Measurements from ENCODE around the gene ASB16. TPM values are rescaled to one million over a fixed set of nuclear protein-coding genes. Genes with fewer than 3 reads are reported as not detected.

ASB16 gene, protein sequence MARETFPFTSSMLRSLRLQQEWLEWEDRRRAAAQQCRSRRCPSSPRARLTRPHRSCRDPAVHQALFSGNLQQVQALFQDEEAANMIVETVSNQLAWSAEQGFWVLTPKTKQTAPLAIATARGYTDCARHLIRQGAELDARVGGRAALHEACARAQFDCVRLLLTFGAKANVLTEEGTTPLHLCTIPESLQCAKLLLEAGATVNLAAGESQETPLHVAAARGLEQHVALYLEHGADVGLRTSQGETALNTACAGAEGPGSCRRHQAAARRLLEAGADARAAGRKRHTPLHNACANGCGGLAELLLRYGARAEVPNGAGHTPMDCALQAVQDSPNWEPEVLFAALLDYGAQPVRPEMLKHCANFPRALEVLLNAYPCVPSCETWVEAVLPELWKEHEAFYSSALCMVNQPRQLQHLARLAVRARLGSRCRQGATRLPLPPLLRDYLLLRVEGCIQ
- total RNA-seq (not detected), polyA plus RNA-seq (0.14 TPM)
- long read RNA-seq, donor 1, result 0 reads
- long read RNA-seq, donor 2, result 0 reads
- long read RNA-seq, donor 3, result 0 reads
- long read RNA-seq, donor 4, result 0 reads
- long read RNA-seq, donor 5, result 0 reads
- long read RNA-seq, donor 6, result 0 reads
- long read RNA-seq, donor 7, result 0 reads
- long read RNA-seq, donor 8, result 0 reads
- long read RNA-seq, donor 9, result 0 reads
- long read RNA-seq, donor 10, result 0 reads

DNA sequence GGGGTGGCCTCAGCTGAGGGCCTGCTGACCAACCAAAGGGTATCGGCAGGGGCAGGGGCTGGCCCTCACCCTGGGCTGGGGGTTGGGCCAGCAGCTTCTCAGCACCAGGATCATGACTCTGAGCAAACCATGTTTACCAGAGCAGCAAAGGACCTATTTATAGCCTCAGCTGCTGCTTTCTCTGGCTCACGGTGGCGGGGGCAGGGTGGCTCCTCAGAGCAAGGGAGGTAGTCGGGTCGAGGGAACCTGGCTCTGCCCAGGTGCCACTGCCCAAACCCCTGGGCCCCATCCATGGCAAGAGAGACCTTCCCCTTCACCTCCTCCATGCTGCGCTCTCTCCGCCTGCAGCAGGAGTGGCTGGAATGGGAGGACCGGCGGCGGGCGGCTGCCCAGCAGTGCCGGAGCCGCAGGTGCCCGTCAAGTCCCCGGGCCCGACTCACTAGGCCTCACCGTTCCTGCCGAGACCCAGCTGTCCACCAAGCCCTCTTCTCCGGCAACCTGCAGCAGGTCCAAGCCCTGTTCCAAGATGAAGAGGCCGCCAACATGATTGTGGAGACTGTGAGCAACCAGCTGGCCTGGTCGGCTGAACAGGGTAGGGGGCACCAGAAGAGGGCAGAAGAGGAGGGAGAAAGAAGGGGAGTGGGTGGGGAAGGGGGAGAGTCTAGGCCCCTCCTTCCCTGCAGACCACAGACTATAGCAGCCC is at the start of gene ASB16:
Gene ASB16 (plus strand): TSS at position 206 of the 703 bp plus-strand sequence. CDS start 86 bp downstream, at position 292.
- Histone ChIP-seq H3K4me3 (ENCODE audit: low read length in 2 of 2) (no peak within 1 kb of the TSS), H3K36me3 (ENCODE audit: control insufficient read depth in 2 of 2, insufficient read depth in 2 of 2, low read length in 1 of 2) (no peaks in the 10 kb centered on the region), H3K4me1 (ENCODE audit: control insufficient read depth in 2 of 2, insufficient read depth in 2 of 2, low read length in 2 of 2) (peaks cover 0 to 11% of the 10 kb centered on the region in 2 donors), H3K27ac (ENCODE audit: low read depth in 1 of 2, low read length in 1 of 2) (no peak within 1 kb of the TSS), H3K27me3 (ENCODE audit: control insufficient read depth in 2 of 2, insufficient read depth in 1 of 2, low read length in 1 of 2) (peaks cover 0 to 13% of the 10 kb centered on the region in 2 donors), H3K9me3 (ENCODE audit: control insufficient read depth in 2 of 2, insufficient read depth in 1 of 2, low read length in 1 of 2) (peaks cover 0 to 4% of the 10 kb centered on the region in 2 donors)
- no peak for DNase-seq (ENCODE audit: low read depth in 6 of 9, low spot score in 9 of 9)
- WGBS, result 58% methylated on average over 21 of the region's 21 CpGs

DNA sequence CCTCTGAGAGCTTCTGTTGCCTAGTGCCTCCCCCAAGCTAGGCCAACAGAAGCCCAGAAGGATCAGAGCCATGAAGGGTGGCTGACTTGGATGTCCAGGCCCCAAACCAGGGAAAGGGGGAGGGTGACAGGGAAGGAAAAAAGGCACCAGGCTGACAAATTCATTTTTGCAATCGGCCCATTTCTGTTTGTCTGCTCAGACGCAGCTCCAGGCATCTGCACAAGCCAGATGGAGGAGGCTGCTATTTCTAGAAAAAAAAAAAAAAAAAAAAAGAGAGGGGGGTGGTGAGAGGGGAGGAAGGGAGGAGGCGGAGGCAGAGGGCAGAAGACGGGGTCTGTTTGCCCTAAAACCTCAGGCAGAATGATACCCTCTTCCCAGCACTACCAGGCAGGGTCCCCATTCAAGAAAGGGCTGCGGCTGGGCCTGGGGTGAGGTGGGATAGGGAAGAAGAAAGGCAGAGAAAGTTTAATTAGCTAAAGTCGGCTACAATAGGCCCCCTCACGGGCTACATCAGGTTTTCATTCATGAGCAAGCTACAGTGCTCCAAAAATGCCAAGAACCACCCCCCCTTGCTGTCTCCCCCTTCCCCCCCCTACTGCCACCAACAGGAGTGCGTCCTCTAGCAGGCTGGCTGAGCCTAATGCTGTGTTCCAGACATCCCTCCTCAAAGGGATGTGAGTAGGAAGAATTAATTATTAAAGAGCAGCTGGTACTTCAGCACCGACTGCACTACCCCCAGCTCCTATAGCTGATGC is 49.5 kb upstream of the ASB16 start:
- no peak for DNase-seq (ENCODE audit: low read depth in 6 of 9, low spot score in 9 of 9)
- H3K36me3 ChIP-seq (ENCODE audit: control insufficient read depth in 2 of 2, insufficient read depth in 2 of 2, low read length in 1 of 2), result peaks cover 0 to 7% of the 10 kb centered on the region in 2 donors
- H3K27me3 ChIP-seq (ENCODE audit: control insufficient read depth in 2 of 2, insufficient read depth in 1 of 2, low read length in 1 of 2), result peaks cover 0 to 14% of the 10 kb centered on the region in 2 donors
- H3K4me1 ChIP-seq (ENCODE audit: control insufficient read depth in 2 of 2, insufficient read depth in 2 of 2, low read length in 2 of 2), result peaks cover 13 to 24% of the 10 kb centered on the region in 2 donors
- H3K9me3 ChIP-seq (ENCODE audit: control insufficient read depth in 2 of 2, insufficient read depth in 1 of 2, low read length in 1 of 2), result no peaks in the 10 kb centered on the region
- WGBS, result 92% methylated on average over 9 of the region's 9 CpGs
- H3K4me3 ChIP-seq (ENCODE audit: low read length in 2 of 2), result no peak overlapping the region
- H3K27ac ChIP-seq (ENCODE audit: low read depth in 1 of 2, low read length in 1 of 2), result no peak overlapping the region

DNA sequence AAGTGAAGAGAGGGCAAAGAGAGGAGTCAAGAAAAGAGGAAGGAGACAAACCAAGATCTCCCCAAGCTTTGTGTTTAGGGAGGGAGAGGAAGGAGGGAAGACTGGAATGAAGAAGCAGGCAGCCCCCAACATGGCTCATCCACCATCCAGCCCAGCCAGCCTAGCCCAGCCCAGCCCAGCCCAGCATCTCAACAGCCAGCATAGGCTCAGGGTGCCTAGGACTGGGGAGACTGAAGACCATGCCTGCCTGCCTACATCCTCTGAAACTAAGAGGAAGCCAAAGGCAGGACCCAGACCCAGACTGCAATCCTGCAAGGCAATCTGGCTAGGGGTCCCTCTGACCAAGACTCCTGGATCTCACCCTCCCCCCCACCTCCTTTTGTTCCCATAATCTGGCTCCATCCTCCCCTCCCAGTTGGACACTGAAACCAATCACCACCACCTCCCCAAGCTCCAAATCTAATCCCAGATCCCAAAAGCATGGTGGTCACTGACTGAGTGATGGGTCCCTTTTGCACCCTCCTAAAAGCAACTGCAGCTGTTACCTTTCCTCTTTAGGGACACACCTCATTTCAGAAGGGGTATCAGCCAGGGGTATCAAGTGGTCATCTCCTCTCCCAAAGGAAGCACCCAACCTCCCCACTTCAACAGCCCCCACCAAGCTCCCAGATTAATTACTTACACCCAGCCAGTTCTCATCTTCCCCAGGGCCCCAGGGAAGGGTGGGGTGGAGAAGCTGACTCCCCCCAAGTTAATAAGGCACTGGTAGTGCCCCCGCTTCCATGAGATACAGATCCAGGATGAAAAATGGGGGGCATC is 48.3 kb upstream of the ASB16 start:
- 85% methylated on average over 1 of the region's 1 CpG for WGBS
- peak overlapping the region; percentile 67 to 89 for H3K4me3 ChIP-seq (ENCODE audit: low read length in 2 of 2)
- H3K4me1 ChIP-seq (ENCODE audit: control insufficient read depth in 2 of 2, insufficient read depth in 2 of 2, low read length in 2 of 2), result peaks cover 13 to 24% of the 10 kb centered on the region in 2 donors
- DNase-seq (ENCODE audit: low read depth in 6 of 9, low spot score in 9 of 9), result no peak
- H3K27ac ChIP-seq (ENCODE audit: low read depth in 1 of 2, low read length in 1 of 2), result no peak overlapping the region
- peaks cover 0 to under 1% of the 10 kb centered on the region in 2 donors for H3K36me3 ChIP-seq (ENCODE audit: control insufficient read depth in 2 of 2, insufficient read depth in 2 of 2, low read length in 1 of 2)
- H3K27me3 ChIP-seq (ENCODE audit: control insufficient read depth in 2 of 2, insufficient read depth in 1 of 2, low read length in 1 of 2), result peaks cover 0 to 14% of the 10 kb centered on the region in 2 donors
- H3K9me3 ChIP-seq (ENCODE audit: control insufficient read depth in 2 of 2, insufficient read depth in 1 of 2, low read length in 1 of 2), result no peaks in the 10 kb centered on the region

DNA sequence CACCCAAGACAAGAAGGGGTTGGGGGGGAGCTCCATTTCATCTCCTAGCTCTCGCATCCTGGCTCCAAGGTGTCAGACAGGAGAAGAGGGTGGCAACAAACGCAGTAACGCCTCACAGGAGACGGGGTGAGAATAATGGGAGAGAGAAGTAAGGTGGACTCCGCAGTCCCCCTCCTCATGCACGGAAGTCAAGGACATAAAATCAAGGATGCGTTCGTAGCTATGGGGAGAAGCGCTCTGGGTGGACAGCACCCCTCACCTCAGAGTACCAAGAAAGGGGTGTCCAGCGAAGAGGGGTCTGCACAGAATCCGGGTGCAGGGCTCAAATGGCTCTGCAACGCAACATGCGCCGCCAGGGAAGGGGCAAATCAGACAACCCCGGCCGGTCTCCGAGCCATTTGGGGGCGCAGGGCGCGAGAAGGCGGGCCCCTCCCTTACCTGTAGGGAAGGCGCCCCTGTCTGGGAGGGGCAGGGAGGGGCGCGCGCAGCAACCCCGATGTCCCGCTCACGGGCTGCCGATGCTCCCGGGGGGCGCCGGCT is 47.6 kb upstream of the ASB16 start:
- H3K4me1 ChIP-seq (ENCODE audit: control insufficient read depth in 2 of 2, insufficient read depth in 2 of 2, low read length in 2 of 2), result peaks cover 13 to 24% of the 10 kb centered on the region in 2 donors
- DNase-seq (ENCODE audit: low read depth in 6 of 9, low spot score in 9 of 9), result peak in 2 of 9 donors; percentile 28 to 56

DNA sequence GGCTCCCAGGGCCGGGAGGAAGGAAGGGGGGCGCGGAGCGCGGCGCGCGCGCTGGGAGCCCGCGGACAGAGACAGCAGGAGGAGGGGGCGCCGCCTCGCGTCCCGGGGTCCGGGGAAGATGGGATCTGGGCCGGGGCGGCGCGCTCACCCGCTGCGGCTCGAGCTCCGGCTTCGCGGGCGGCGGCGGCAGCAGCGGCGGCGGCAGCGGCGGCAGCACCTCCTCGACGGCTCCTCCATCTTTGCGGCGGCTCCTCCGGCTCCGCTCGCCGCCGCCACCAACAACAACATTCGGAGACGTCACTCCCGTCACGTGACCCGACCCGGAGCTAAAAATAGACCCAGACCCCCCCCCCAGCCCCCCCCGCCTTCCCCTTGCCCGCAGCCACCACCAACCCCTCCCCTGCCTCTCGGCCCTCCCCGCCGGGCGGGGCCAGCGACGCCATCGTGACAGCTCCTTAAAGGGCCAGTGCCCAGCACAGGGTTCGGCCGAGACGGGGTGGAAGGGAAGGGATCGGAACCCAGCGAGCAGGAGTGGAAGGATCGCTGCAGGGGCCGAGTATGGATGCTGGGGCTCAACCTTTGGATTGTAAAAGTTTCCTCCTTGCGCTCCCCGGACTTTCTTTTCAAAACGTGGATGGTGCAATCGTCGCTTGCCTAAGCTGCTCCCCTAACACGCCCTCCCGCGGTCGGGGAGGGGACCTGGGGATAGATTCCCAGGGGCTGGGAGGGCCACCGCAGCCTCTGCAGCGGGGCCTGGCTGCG is 47.0 kb upstream of the ASB16 start, which contains the start of gene HDAC5:
Gene HDAC5 (minus strand): TSS at position 286 of the 762 bp plus-strand sequence. CDS start 6,126 bp downstream, outside the sequence.
- no peaks in the 10 kb centered on the region for H3K36me3 ChIP-seq (ENCODE audit: control insufficient read depth in 2 of 2, insufficient read depth in 2 of 2, low read length in 1 of 2)
- DNase-seq (ENCODE audit: low read depth in 6 of 9, low spot score in 9 of 9), result peak; percentile 78 to 96 (median 90)
- H3K9me3 ChIP-seq (ENCODE audit: control insufficient read depth in 2 of 2, insufficient read depth in 1 of 2, low read length in 1 of 2), result no peaks in the 10 kb centered on the region
- peak within 1 kb of the TSS; percentile 69 to 89 for H3K4me3 ChIP-seq (ENCODE audit: low read length in 2 of 2)
- under 1% methylated on average over 78 of the region's 78 CpGs for WGBS
- H3K27ac ChIP-seq (ENCODE audit: low read depth in 1 of 2, low read length in 1 of 2), result peak within 1 kb of the TSS; percentile 74 to 93
- H3K27me3 ChIP-seq (ENCODE audit: control insufficient read depth in 2 of 2, insufficient read depth in 1 of 2, low read length in 1 of 2), result peaks cover 0 to 14% of the 10 kb centered on the region in 2 donors
- H3K4me1 ChIP-seq (ENCODE audit: control insufficient read depth in 2 of 2, insufficient read depth in 2 of 2, low read length in 2 of 2), result peaks cover 13 to 24% of the 10 kb centered on the region in 2 donors

More for the DNA sequence above, 47.6 kb upstream of the ASB16 start:
- H3K9me3 ChIP-seq (ENCODE audit: control insufficient read depth in 2 of 2, insufficient read depth in 1 of 2, low read length in 1 of 2), result no peaks in the 10 kb centered on the region
- peak overlapping the region; percentile 67 to 89 for H3K4me3 ChIP-seq (ENCODE audit: low read length in 2 of 2)
- WGBS, result 3% methylated on average over 32 of the region's 32 CpGs
- peak overlapping the region in 1 of 2 donors; percentile 93 for H3K27ac ChIP-seq (ENCODE audit: low read depth in 1 of 2, low read length in 1 of 2)
- no peaks in the 10 kb centered on the region for H3K36me3 ChIP-seq (ENCODE audit: control insufficient read depth in 2 of 2, insufficient read depth in 2 of 2, low read length in 1 of 2)
- peaks cover 0 to 14% of the 10 kb centered on the region in 2 donors for H3K27me3 ChIP-seq (ENCODE audit: control insufficient read depth in 2 of 2, insufficient read depth in 1 of 2, low read length in 1 of 2)

DNA sequence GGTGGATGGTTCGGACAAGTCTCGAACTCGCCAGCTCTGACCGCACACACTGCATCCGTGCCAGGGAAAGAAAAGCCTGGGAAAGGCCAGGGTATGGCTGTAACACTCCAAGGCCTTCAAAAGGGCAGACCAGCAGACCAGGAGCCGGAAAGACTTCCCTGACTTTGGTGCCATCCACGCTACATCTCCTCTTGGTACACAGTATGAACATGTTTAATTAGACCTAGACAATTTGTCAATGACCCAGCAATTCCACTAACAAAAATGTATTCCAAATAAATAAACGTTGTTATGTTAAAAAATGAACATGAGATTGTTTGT is 46.4 kb upstream of the ASB16 start:
- Histone ChIP-seq H3K36me3 (ENCODE audit: control insufficient read depth in 2 of 2, insufficient read depth in 2 of 2, low read length in 1 of 2) (no peaks in the 10 kb centered on the region), H3K4me3 (ENCODE audit: low read length in 2 of 2) (peak overlapping the region; percentile 69 to 89), H3K4me1 (ENCODE audit: control insufficient read depth in 2 of 2, insufficient read depth in 2 of 2, low read length in 2 of 2) (peaks cover 13 to 24% of the 10 kb centered on the region in 2 donors), H3K27me3 (ENCODE audit: control insufficient read depth in 2 of 2, insufficient read depth in 1 of 2, low read length in 1 of 2) (peaks cover 0 to 14% of the 10 kb centered on the region in 2 donors), H3K27ac (ENCODE audit: low read depth in 1 of 2, low read length in 1 of 2) (peak overlapping the region; percentile 74 to 89), H3K9me3 (ENCODE audit: control insufficient read depth in 2 of 2, insufficient read depth in 1 of 2, low read length in 1 of 2) (no peaks in the 10 kb centered on the region)
- DNase-seq (ENCODE audit: low read depth in 6 of 9, low spot score in 9 of 9), result no peak
- 14% methylated on average over 8 of the region's 8 CpGs for WGBS

DNA sequence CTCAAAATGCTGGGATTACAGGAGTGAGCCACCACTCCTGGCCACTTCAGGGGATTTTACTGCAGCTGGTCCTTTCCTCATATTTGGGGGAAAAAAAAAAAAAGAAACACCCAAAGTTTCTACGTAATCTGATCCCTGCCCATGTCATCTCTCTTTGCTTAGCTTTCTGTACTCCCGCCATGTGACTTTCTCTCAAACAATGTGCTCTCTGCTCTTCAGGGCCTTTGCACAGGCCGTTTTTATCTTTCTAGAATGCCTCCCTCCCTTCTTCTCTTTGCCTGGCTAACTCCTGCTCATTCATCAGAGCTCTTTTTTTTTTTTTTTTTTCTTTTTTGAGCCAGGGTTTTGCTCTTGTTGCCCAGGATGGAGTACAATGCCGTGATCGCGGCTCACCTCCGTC is 42.1 kb upstream of the ASB16 start:
- no peak overlapping the region for H3K27ac ChIP-seq (ENCODE audit: low read depth in 1 of 2, low read length in 1 of 2)
- WGBS, result 97% methylated on average over 7 of the region's 7 CpGs
- DNase-seq (ENCODE audit: low read depth in 6 of 9, low spot score in 9 of 9), result no peak
- H3K4me1 ChIP-seq (ENCODE audit: control insufficient read depth in 2 of 2, insufficient read depth in 2 of 2, low read length in 2 of 2), result peaks cover 0 to 8% of the 10 kb centered on the region in 2 donors
- H3K27me3 ChIP-seq (ENCODE audit: control insufficient read depth in 2 of 2, insufficient read depth in 1 of 2, low read length in 1 of 2), result no peaks in the 10 kb centered on the region
- no peaks in the 10 kb centered on the region for H3K9me3 ChIP-seq (ENCODE audit: control insufficient read depth in 2 of 2, insufficient read depth in 1 of 2, low read length in 1 of 2)
- H3K36me3 ChIP-seq (ENCODE audit: control insufficient read depth in 2 of 2, insufficient read depth in 2 of 2, low read length in 1 of 2), result no peaks in the 10 kb centered on the region
- H3K4me3 ChIP-seq (ENCODE audit: low read length in 2 of 2), result no peak overlapping the region

All from thymus (tissue), 14 donors.